ENCODE data around the gene MS4A14.

GRCh38 chr11:60347084-60347797 lies 49.0 kb upstream of the MS4A14 start:
- TF ChIP-seq CTCF (IDR thresholded peaks at IDR 0.05) (no peak), POLR2A (IDR thresholded peaks at IDR 0.05) (no peak)
